Activated CD4-positive, alpha-beta T cell treated with anti-CD3 and anti-CD28 coated beads, Interleukin-2, amount 10 ng/mL, durations not matched to agents 24 days and 14 days (primary cell): Measurements from ENCODE around the gene EDN3. TPM values are rescaled to one million over a fixed set of nuclear protein-coding genes. Genes with fewer than 3 reads are reported as not detected.
"Not testable (repeated sequence)": the region's sequence is repeated elsewhere in the genome, so short reads cannot be mapped to it uniquely, and the experiment has no call there.

Experiments
- DNase-seq: peaks from one replicate; pipeline ENCODE4 v3.0.0; 2022
- H3K27ac Mint-ChIP-seq: one replicate; pipeline ENCODE4 v1.8.0; 2022; ENCODE audit warnings: mild to moderate bottlenecking, mixed read lengths
- H3K27me3 Mint-ChIP-seq: one replicate; pipeline ENCODE4 v1.8.0; 2022; ENCODE audit warnings: mixed read lengths
- H3K36me3 Mint-ChIP-seq: one replicate; pipeline ENCODE4 v1.8.0; 2022; ENCODE audit warnings: low read depth, mild to moderate bottlenecking, mixed read lengths
- H3K4me1 Mint-ChIP-seq: one replicate; pipeline ENCODE4 v1.8.0; 2021; ENCODE audit warnings: mixed read lengths
- H3K4me3 Mint-ChIP-seq: one replicate; pipeline ENCODE4 v1.8.0; 2022; ENCODE audit warnings: mild to moderate bottlenecking, moderate library complexity, mixed read lengths
- H3K9me3 Mint-ChIP-seq: one replicate; pipeline ENCODE4 v1.8.0; 2021; ENCODE audit warnings: mixed read lengths
- intact Hi-C: fragments of 100-400 bp; cut with micrococcal nuclease; formaldehyde crosslinking; loops from one replicate; pipeline ENCODE4 v1.15.1; 2023
- total RNA-seq: library from RNA; stranded (reverse); gene quantifications from 2 replicates; pipeline ENCODE4 v1.2.3, GENCODE V29; 2022

Gene EDN3
- total RNA-seq, 1 donor from 2014 or later: not detected

- no peak for DNase-seq
- Mint-ChIP-seq H3K9me3 (no peaks in the 10 kb centered on the region), H3K27ac (no peak overlapping the region), H3K4me3 (no peak overlapping the region), H3K4me1 (no peaks in the 10 kb centered on the region), H3K36me3 (no peaks in the 10 kb centered on the region), H3K27me3 (peaks cover 10% of the 10 kb centered on the region)
- intact Hi-C loops: no loop called here
Measured at GRCh38 chr20:59335377-59335776, 35.0 kb downstream of the EDN3 start.

DNA sequence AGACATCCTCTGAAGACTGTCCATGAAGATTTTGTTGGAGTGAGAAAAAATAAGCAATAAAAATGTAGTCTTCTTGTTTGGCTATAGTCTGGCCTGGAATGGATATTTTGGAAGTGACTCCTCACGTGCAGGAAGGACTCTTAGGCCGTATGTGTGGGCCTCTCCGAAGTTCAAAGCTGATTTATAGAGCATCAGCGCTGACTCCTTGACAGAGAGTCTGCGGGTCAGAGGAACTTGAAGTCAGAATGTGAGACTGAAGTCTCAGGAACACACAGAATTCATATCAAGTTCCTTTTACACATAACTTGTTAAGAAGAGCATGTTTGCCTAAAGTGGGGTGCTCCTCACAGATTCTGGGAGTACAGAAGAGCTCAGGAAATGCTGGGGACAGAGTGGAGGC is 36.1 kb downstream of the EDN3 start:
- Mint-ChIP-seq H3K27ac (no peak overlapping the region), H3K4me3 (no peak overlapping the region), H3K4me1 (no peaks in the 10 kb centered on the region), H3K27me3 (peaks cover 5% of the 10 kb centered on the region), H3K36me3 (no peaks in the 10 kb centered on the region), H3K9me3 (no peaks in the 10 kb centered on the region)
- no peak for DNase-seq
- intact Hi-C loops: no loop called here

DNA sequence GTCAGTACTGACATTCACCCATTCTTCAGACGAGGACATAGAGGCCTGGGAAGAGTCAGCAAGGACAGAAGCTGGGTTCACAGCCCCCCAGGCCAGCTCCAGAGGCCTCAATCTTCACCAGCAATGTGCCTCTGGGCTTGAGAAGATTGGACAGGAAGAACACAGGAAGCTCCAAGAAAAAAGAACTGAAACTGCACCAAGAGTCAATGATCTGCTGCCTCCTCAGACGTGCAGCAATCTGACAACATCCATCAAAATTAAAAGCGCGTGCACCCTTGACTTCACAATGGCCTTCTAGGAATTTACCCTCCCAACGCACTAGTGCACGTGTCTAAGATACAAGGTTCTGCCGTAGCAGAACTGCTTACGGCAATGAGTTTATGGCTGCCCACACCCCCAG is 38.0 kb downstream of the EDN3 start:
- DNase-seq, H3K4me1 Mint-ChIP-seq, intact Hi-C loops, H3K4me3 Mint-ChIP-seq, H3K27ac Mint-ChIP-seq, H3K36me3 Mint-ChIP-seq, H3K27me3 Mint-ChIP-seq, H3K9me3 Mint-ChIP-seq: not testable (repeated sequence)

DNA sequence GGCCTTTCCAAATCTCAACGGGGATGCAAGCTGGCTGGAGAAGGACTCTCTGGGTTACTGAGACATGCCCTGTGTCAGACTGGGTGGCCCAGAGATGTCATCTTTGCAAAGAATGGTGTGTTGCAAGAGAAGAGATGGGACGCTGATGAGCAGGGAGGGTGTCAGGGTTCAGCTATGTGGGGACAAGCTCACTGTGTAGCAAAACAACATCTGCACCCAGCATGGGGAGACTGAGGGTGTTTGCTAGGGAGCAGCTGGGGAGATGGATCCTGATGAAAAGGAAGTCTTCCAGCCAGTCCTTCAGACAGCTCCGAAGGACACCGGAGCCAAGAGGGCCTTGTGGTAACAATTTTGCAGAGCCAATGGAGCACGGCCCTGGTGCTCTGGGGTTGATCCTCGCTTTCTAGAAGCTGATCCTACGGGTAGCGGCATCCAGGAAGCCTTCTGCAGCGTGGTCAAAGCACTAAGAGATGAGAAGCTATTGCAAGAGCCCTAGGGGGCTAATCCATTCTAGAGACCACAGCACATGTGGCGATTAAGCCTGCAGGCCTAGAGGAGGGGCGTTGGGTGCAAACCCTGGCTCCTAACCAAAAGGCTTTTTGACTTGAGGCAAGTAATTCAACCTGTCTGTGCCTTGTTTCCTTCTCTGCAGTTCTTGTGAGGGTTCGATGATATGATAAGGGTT is 39.9 kb downstream of the EDN3 start:
- H3K9me3 Mint-ChIP-seq: no peaks in the 10 kb centered on the region
- no peak for DNase-seq
- H3K36me3 Mint-ChIP-seq: no peaks in the 10 kb centered on the region
- intact Hi-C loops: no loop called here
- H3K27me3 Mint-ChIP-seq: no peaks in the 10 kb centered on the region
- no peak overlapping the region for H3K4me3 Mint-ChIP-seq
- no peak overlapping the region for H3K27ac Mint-ChIP-seq
- H3K4me1 Mint-ChIP-seq: no peaks in the 10 kb centered on the region

DNA sequence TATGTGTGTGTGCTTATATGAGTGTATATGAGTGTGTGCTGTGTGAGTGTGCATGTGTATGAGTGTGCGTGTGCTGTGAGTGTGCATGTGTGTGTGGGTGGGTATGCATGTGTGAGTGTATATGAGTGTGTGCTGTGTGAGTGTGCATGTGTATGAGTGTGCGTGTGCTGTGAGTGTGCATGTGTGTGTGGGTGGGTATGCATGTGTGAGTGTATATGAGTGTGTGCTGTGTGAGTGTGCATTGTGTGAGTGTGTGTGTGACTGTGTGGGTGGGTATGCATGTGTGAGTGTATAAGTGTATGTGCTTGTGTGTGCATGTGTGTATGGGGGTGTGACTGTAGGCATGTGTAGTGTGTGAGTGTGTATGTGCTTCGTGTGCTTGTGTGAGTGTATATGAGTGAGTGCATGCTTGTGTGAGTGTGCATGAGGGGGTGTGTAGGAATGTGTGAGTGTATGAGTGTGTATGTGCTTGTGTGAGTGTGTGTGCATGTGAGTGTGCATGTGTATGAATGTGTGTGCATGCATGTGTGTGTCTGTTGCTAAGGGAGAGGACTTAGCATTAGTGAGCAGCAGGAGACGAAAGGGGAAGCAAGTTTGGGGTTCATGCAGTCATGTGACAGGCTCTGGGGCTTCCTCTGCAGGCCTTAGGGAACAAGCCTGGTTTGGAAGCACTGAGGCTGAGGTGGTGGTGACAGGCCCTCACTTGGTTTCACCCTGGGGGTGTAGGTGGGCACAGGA is 41.0 kb downstream of the EDN3 start:
- H3K4me1 Mint-ChIP-seq, H3K27me3 Mint-ChIP-seq, intact Hi-C loops, DNase-seq, H3K36me3 Mint-ChIP-seq, H3K4me3 Mint-ChIP-seq, H3K9me3 Mint-ChIP-seq, H3K27ac Mint-ChIP-seq: not testable (repeated sequence)

DNA sequence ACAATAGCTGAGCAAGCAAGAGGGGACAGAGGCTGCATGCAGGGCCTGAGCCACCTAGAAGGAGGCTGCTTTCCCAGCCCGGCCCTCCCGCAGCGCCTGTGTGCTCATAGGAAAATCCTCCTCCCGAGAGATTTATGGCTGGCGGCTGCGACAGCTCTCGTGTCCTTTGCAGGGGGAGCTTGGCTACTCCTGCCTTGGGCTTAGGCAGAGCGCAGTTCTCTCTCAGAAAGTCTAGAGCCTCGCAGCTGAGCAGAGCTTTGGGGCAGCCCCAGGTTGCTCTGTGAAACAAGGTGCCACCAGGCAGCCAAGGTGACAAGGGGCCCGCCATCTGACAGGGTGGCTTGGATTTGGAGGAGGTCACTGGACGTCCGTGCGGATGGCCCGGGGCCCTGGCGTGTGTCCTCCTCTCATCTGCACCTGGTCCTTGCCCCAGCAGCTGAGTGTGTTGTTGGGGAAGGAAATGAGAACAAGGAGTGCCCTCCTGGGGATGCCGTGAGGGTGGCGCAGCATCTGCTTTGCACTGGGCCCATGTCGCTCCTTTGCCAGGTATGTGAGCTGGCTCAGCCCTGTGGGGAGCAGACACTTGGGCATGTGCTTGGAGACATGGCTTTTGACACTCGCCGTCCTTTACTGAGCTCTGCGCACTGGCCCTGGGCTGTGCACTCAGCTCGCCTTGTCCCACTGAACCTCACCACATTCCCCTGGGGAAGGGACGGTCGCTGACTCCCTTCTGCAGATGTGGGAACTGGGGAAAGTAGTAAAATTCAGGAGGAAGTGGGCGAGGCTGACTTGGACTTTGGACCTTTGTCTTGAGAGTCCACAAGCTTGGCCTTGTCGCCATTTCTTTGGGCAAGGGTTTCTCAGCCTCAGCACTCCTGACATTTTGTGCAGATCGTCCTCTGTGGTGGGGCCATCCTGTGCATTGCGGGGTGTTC is 41.9 kb downstream of the EDN3 start:
- Mint-ChIP-seq H3K9me3 (no peaks in the 10 kb centered on the region), H3K4me1 (no peaks in the 10 kb centered on the region), H3K27me3 (no peaks in the 10 kb centered on the region), H3K36me3 (no peaks in the 10 kb centered on the region), H3K4me3 (no peak overlapping the region), H3K27ac (no peak overlapping the region)
- DNase-seq: no peak
- intact Hi-C loops: no loop called here

DNA sequence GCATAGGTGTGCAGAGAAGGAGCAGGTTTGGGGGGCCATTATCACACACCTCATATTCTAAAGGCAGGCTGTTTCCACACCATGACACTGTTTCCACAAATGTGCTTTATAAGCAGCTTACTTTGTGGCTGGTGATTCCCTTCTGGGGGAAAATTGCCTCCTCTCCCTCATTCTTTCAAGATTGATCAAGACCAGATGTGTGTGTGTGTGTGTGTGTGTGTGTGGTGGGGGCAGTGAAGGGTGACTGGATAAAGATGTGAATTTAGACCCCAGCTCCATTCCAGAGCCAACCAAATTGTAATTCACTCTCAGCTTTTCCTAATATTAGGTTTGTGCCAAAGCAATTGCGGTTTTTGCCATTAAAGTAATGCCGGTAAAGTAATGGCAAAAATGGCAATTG is 45.6 kb downstream of the EDN3 start:
- H3K4me1 Mint-ChIP-seq: no peaks in the 10 kb centered on the region
- H3K36me3 Mint-ChIP-seq: no peaks in the 10 kb centered on the region
- no peaks in the 10 kb centered on the region for H3K9me3 Mint-ChIP-seq
- no peaks in the 10 kb centered on the region for H3K27me3 Mint-ChIP-seq
- H3K27ac Mint-ChIP-seq: no peak overlapping the region
- intact Hi-C loops: no loop called here
- no peak overlapping the region for H3K4me3 Mint-ChIP-seq
- DNase-seq: no peak

DNA sequence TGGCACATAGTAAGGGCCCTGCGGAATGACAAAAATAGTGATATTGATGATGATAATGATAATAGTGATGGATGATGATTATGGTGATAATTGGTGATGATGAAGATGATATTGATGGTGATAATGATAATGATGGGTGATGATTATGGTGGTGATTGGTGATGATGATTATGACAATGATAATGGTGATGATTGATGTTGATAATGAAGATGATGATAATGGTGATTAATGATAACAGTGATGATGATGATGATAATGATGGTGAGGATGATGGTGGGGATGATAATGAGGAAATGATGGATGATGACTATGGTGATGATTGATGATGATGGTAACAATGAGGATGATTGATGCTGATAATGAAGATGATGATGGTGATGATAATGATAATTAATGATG is 48.9 kb downstream of the EDN3 start:
- no peak overlapping the region for H3K27ac Mint-ChIP-seq
- no peak for DNase-seq
- intact Hi-C loops: no loop called here
- no peaks in the 10 kb centered on the region for H3K36me3 Mint-ChIP-seq
- no peak overlapping the region for H3K4me3 Mint-ChIP-seq
- H3K27me3 Mint-ChIP-seq: no peaks in the 10 kb centered on the region
- H3K9me3 Mint-ChIP-seq: no peaks in the 10 kb centered on the region
- peaks cover 4% of the 10 kb centered on the region for H3K4me1 Mint-ChIP-seq

DNA sequence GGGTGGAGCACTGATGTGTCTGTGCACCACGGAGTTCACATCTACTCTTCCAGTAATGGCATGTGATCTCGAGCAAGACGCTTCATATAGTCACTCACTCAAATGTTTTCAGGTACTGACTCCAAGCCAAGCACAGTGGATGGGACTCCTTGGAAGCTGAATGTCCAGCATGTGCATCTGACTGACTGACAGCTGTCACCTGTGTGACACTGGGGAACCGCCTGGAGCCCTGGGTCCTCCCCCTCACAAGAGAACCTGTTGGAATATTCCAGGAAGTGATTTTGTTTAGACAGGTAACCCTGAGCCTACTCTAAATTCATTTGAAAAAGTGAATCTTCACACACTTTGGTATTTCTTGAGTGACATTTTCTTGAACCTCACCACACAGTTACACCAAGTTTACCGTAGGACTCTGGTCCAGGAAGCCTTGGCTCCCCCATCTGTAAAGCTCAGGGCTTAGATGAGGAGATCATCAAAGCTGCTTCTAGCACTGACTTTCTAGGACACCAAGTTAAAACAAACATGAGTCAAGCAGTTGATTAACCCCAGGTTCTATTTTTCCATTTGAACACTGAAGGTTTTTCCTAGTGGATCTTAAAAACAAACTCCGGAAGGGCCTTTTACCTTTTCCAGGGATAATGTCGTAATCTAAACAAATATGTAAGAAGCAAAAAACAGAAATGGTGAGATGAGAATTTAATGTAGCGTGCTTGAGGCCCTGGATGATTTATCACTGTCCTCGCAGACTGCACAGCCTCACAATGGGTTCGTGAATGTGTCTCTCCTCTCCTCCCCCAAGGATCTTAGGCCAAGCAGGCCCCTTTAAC is 50.1 kb downstream of the EDN3 start:
- H3K27ac Mint-ChIP-seq: no peak overlapping the region
- H3K4me3 Mint-ChIP-seq: no peak overlapping the region
- peaks cover 4% of the 10 kb centered on the region for H3K4me1 Mint-ChIP-seq
- H3K36me3 Mint-ChIP-seq: no peaks in the 10 kb centered on the region
- H3K9me3 Mint-ChIP-seq: no peaks in the 10 kb centered on the region
- intact Hi-C loops: no loop called here
- no peaks in the 10 kb centered on the region for H3K27me3 Mint-ChIP-seq
- DNase-seq: no peak

DNA sequence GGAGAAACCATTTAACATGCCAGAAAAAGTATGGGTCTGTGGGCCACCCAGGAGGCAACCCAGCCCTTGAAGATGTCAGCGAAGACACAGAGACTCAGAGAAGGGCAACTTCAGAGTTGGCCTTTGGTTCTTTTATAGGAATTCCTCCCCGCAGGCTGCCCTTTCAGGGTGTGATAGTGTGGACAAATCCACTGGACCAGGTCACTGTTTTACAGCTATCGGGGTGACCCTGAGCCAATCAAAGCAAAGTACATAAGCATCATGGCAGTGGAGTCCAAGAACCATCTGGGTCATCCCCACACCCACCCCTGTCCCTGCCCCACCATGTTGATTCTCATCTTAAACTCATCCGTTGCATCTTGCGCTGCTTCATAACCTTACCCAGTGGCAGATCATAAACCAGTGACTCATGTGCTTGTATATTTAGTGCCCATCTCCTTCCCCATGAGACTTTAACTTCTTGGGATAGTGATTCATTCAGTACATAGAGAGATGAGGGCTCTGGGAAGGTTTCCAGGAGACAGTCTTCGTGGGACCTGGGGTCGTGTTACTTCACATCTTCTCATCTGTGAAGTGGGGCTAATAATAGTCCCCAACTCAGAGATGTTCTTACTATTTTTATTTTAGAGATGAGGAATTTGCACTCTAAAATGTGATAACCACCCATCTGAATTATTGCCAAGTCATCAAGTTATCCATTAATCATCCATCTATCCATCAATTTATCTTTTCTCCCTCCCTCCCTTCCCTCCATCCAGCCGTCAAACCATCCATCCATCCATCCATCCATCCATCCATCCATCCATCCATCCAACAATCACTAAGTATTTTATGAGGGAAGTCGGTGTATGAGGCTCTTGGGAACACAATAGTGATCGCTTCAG is 51.0 kb downstream of the EDN3 start:
- intact Hi-C loops: no loop called here
- no peaks in the 10 kb centered on the region for H3K36me3 Mint-ChIP-seq
- H3K4me1 Mint-ChIP-seq: peaks cover 4% of the 10 kb centered on the region
- no peaks in the 10 kb centered on the region for H3K27me3 Mint-ChIP-seq
- no peaks in the 10 kb centered on the region for H3K9me3 Mint-ChIP-seq
- no peak for DNase-seq
- no peak overlapping the region for H3K27ac Mint-ChIP-seq
- H3K4me3 Mint-ChIP-seq: no peak overlapping the region

DNA sequence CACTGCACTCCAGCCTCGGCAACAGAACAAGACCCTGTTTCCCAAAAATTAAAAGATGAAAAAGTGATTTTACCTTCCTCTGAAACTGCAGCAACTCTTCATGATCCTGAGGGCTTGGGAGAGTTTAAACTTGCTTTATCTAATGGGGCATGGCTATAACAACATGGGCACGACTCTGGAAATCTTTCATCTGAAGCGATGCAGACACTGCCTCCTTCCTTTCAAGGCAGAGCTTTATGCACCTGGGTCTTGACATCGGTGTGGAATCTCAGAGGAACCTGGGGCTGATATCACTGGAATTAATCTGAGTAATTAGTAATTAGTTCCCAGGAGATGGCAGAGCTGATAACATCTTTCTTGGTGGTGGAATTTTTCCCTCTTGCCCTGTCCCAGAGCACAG is 52.1 kb downstream of the EDN3 start:
- peaks cover 4% of the 10 kb centered on the region for H3K4me1 Mint-ChIP-seq
- intact Hi-C loops: no loop called here
- no peak overlapping the region for H3K4me3 Mint-ChIP-seq

GRCh38 chr20:59352990-59353389 is 52.6 kb downstream of the EDN3 start:
- H3K9me3 Mint-ChIP-seq: no peaks in the 10 kb centered on the region
- no peaks in the 10 kb centered on the region for H3K36me3 Mint-ChIP-seq
- no peak overlapping the region for H3K27ac Mint-ChIP-seq
- H3K27me3 Mint-ChIP-seq: no peaks in the 10 kb centered on the region
- DNase-seq: no peak
- intact Hi-C loops: no loop called here
- H3K4me1 Mint-ChIP-seq: peaks cover 4% of the 10 kb centered on the region
- H3K4me3 Mint-ChIP-seq: no peak overlapping the region

More for the DNA sequence above, 52.1 kb downstream of the EDN3 start:
- H3K27ac Mint-ChIP-seq: no peak overlapping the region
- H3K36me3 Mint-ChIP-seq: no peaks in the 10 kb centered on the region
- DNase-seq: no peak
- no peaks in the 10 kb centered on the region for H3K27me3 Mint-ChIP-seq
- no peaks in the 10 kb centered on the region for H3K9me3 Mint-ChIP-seq

GRCh38 chr20:59354460-59354859 is 54.0 kb downstream of the EDN3 start:
- Mint-ChIP-seq H3K4me3 (no peak overlapping the region), H3K4me1 (peaks cover 4% of the 10 kb centered on the region), H3K9me3 (no peaks in the 10 kb centered on the region), H3K27me3 (no peaks in the 10 kb centered on the region), H3K36me3 (no peaks in the 10 kb centered on the region), H3K27ac (no peak overlapping the region)
- no peak for DNase-seq
- intact Hi-C loops: no loop called here
